Neutrophil (primary cell): ENCODE measurements around the gene NID1.
"Not testable (repeated sequence)": the region's sequence is repeated elsewhere in the genome, so short reads cannot be mapped to it uniquely, and the experiment has no call there.

Source experiments
- H3K27ac ChIP-seq: fragments of 200-600 bp; sonication (generic); 2 replicates; pipeline ENCODE4 v1.5.1; 2016; ENCODE audit warnings: mild to moderate bottlenecking, moderate library complexity
- H3K27me3 ChIP-seq: fragments of 200-600 bp; sonication (generic); 2 replicates; pipeline ENCODE4 v1.6.0; 2016; ENCODE audit warnings: mild to moderate bottlenecking
- H3K36me3 ChIP-seq: fragments of 200-600 bp; sonication (generic); 2 replicates; pipeline ENCODE4 v1.5.1; 2017
- H3K4me1 ChIP-seq, 2 experiments: fragments of 200-600 bp in 1 of 2; sonication (generic) in 1 of 2; 1 replicate in 1 of 2; 2 replicates in 1 of 2; pipeline versions ENCODE4 v1.5.1 to v1.6.1; 2013 to 2016; ENCODE audit warnings: low read depth in 1 of 2, low read length in 1 of 2, mild to moderate bottlenecking in 1 of 2, moderate library complexity in 1 of 2; ENCODE audit not compliant: control insufficient read depth in 1 of 2, insufficient read depth in 1 of 2
- H3K4me3 ChIP-seq, 2 experiments: fragments of 200-600 bp in 1 of 2; sonication (generic) in 1 of 2; 1 replicate in 1 of 2; 2 replicates in 1 of 2; pipeline ENCODE4 v1.5.1; 2013 to 2016; ENCODE audit warnings: low read depth in 1 of 2, low read length in 1 of 2, mild to moderate bottlenecking in 1 of 2, moderate library complexity in 1 of 2
- H3K9me3 ChIP-seq: fragments of 200-600 bp; sonication (generic); 2 replicates; pipeline ENCODE4 v1.5.1; 2016
- TF ChIP-seq, protein P1 (sequence below): fragments of 200-600 bp; sonication (generic); IDR thresholded peaks from 2 replicates; pipeline ENCODE4 v1.5.1; 2016; ENCODE audit warnings: antibody characterized with exemption

Gene NID1

DNA sequence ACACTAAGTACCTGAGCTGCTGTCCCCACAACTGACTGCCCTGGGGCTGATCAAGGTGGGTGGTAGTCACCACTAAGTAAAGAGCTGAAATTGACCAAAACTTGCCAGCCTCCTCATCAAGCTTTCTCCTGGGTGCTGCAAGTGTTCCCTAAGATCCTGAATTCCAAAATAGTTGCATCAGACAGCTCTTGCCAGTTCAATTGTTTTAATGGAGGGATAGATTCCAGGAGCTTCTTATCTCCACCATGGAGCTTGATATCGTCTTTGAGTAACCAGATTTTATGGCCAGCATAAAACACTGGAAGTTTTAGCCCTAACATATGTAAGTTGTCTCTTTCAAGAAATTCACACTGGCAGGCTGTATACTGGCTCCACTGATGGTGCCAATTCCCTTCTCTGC is 90.3 kb downstream of the NID1 start:
- Histone ChIP-seq H3K27ac (no peak overlapping the region), H3K4me3 (no peak overlapping the region), H3K9me3 (no peaks in the 10 kb centered on the region), H3K27me3 (peaks cover 10% of the 10 kb centered on the region), H3K36me3 (no peaks in the 10 kb centered on the region), H3K4me1 (peaks cover 30 to 31% of the 10 kb centered on the region in 2 experiments)
- TF ChIP-seq, protein P1, sequence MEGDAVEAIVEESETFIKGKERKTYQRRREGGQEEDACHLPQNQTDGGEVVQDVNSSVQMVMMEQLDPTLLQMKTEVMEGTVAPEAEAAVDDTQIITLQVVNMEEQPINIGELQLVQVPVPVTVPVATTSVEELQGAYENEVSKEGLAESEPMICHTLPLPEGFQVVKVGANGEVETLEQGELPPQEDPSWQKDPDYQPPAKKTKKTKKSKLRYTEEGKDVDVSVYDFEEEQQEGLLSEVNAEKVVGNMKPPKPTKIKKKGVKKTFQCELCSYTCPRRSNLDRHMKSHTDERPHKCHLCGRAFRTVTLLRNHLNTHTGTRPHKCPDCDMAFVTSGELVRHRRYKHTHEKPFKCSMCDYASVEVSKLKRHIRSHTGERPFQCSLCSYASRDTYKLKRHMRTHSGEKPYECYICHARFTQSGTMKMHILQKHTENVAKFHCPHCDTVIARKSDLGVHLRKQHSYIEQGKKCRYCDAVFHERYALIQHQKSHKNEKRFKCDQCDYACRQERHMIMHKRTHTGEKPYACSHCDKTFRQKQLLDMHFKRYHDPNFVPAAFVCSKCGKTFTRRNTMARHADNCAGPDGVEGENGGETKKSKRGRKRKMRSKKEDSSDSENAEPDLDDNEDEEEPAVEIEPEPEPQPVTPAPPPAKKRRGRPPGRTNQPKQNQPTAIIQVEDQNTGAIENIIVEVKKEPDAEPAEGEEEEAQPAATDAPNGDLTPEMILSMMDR, result no peak

DNA sequence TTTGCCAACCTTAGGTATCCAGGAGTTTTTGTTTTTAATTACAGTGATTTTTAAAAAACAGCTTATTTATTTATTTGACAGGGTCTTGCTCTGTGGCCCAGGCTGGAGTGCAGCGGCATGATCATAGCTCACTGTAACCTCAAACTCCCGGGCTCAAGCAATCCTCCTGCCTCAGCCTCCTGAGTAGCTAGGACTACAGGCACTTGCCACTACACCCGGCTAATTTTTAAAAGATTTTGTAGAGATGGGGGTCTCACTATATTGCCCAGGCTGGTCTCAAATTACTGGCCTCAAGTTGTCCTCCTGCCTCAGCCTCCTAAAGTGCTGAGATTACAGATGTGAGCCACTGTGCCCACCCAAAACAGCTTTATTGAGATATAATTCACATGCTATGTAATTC is 92.2 kb downstream of the NID1 start:
- not testable (repeated sequence) for H3K27me3 ChIP-seq, H3K36me3 ChIP-seq, H3K9me3 ChIP-seq
- H3K4me3 ChIP-seq, result peak overlapping the region; percentile 63 to 68
- H3K4me1 ChIP-seq, result peaks cover 30 to 31% of the 10 kb centered on the region in 2 experiments
- H3K27ac ChIP-seq, result peak overlapping the region; percentile 81

DNA sequence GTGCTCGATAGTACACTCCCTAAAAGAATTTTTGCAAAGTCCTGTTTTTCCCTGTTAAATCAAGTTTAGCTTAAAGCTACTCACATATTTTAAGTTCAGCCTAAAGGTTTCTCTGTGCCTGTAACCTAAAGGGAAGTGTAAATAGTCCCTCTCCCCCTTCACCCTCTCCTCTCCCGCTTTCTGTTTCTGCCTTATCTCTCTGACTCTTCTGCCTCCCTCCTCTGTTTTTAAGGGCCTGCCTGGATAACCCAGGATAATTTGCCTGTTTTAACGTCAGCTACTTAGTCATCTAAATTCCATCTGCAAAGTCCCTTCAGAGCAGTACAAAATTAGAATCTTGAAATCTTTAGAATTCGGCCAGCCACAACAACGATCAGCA is 92.6 kb downstream of the NID1 start:
- Histone ChIP-seq H3K4me1 (peaks cover 30 to 31% of the 10 kb centered on the region in 2 experiments), H3K4me3 (peak overlapping the region; percentile 63 to 68), H3K36me3 (no peaks in the 10 kb centered on the region), H3K9me3 (no peaks in the 10 kb centered on the region), H3K27ac (peak overlapping the region; percentile 81), H3K27me3 (no peaks in the 10 kb centered on the region)
- TF ChIP-seq, protein P1, result no peak

DNA sequence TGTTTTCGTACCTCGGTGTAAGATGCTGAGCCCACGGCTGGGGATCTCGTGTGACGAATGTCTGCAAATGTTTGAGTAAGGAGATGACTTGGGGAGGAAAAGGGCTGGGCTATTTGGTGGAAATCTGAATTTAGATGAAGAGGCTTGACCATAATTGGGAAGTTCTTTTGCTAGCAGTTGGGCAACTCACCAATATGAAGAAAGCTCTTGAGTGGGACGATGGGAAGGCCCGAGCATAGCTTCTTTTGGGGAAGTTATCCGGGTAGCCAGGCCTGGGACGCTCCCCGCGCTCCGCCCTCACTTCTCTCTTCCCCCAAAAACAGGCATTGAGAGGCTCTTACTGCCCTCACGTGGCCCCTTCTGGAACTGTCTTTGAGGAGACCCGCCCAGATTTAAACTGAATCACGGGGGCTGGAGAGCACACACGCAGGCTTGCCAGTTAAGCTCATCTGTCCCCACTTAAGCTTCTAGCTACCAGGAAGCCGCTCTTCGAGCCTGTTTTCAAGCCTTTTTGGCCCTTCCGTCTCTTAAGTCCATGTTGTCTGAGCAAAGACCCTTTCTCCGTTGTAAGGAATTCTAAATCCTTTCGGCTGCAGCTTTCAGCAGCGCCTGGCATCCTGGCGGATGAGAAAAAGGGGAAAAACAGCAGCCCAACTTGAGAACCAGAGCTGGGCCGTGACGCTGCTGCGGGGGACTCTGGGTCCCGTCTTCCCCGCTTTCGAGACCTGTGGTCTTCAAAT is 93.1 kb downstream of the NID1 start:
- Histone ChIP-seq H3K4me3 (peak overlapping the region; percentile 63 to 68), H3K9me3 (no peaks in the 10 kb centered on the region), H3K27ac (peak overlapping the region; percentile 81), H3K36me3 (no peaks in the 10 kb centered on the region), H3K4me1 (peaks cover 30 to 31% of the 10 kb centered on the region in 2 experiments), H3K27me3 (no peaks in the 10 kb centered on the region)
- TF ChIP-seq, protein P1, result peak; percentile 95

DNA sequence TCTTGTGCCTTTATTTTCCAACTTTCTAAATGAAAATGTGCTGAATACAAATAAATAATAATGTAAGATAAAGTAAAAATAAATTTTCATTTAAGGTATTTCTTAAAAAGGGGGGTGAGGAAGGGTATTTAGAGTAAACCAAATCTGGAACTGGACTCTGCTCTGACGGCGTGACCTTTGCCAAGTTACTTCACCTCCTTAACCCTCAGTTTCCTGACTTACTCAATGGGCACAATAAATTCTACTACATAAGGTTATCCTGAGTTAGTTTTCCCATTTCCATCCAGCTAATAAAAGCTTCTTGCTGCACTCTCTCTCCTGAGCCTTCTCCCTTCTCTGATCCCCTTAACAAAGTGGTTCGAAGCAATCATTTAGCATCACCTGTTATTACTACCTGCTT is 93.9 kb downstream of the NID1 start:
- H3K27me3 ChIP-seq, result no peaks in the 10 kb centered on the region
- H3K4me1 ChIP-seq, result peaks cover 32 to 36% of the 10 kb centered on the region in 2 experiments
- peak overlapping the region; percentile 81 for H3K27ac ChIP-seq
- H3K4me3 ChIP-seq, result peak overlapping the region; percentile 63 to 68
- H3K36me3 ChIP-seq, result no peaks in the 10 kb centered on the region
- no peaks in the 10 kb centered on the region for H3K9me3 ChIP-seq
- TF ChIP-seq, protein P1, result no peak

DNA sequence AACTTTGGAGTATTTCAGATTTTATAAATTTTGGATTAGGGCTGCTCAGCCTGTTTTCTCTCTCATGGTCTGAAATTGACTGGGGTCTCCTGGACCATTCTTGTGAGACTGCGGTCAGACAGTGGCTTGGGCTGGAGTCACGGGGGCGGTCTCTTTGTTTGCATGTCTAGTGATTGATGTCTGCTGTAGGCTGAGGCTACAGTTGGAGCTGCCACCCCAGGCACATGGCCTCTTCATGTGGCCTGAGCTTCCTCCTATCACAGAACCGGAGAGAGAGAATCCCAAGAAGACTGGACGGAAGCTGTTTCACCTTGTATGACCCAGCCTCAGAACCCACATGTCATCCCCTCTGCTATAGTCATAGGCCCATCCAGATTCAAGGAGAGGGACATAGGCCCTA is 96.1 kb downstream of the NID1 start:
- TF ChIP-seq, protein P1, result no peak
- Histone ChIP-seq H3K36me3 (no peaks in the 10 kb centered on the region), H3K4me3 (no peak overlapping the region), H3K4me1 (peaks cover 34 to 40% of the 10 kb centered on the region in 2 experiments), H3K9me3 (no peaks in the 10 kb centered on the region), H3K27ac (no peak overlapping the region), H3K27me3 (no peaks in the 10 kb centered on the region)

DNA sequence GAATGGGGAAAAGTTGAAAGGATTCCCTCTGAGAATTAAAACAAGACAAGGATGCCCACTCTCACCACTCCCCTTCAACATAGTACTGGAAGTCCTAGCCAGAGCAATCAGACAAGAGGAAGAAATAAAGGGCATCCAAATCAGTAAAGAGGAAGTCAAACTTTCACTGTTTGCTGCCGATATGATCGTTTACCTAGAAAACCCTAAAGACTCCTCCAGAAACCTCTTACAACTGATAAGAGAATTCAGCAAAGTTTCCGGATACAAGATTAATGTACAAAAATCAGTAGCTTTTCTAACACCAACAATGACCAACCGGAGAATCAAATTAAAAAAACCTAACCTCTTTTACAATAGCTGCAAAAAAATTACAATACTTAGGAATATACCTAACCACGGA is 98.8 kb downstream of the NID1 start:
- not testable (repeated sequence) for H3K36me3 ChIP-seq, H3K9me3 ChIP-seq, H3K4me3 ChIP-seq, H3K27me3 ChIP-seq
- peak overlapping the region; percentile 39 for H3K27ac ChIP-seq
- H3K4me1 ChIP-seq, result peaks cover 26 to 30% of the 10 kb centered on the region in 2 experiments
